GM18867 (cell line): ENCODE measurements around the gene KLF6.

Experiments
- ATAC-seq: cut with Tn5 transposase; IDR thresholded peaks from one replicate; pipeline ENCODE4 v1.9.1; 2021; ENCODE audit warnings: mild to moderate bottlenecking, moderate library complexity; ENCODE audit not compliant: unreplicated experiment

KLF6 gene

GRCh38 chr10:3790272-3790671 is 5.3 kb upstream of the KLF6 start:
- no peak for ATAC-seq

GRCh38 chr10:3789621-3790020 is 4.6 kb upstream of the KLF6 start:
- no peak for ATAC-seq

GRCh38 chr10:3787816-3788215 is 2.8 kb upstream of the KLF6 start:
- ATAC-seq, result no peak

- ATAC-seq, result no peak
Measured at GRCh38 chr10:3787016-3787400, 2.0 kb upstream of the KLF6 start.

GRCh38 chr10:3786295-3787015 is 1.4 kb upstream of the KLF6 start:
- no peak for ATAC-seq

GRCh38 chr10:3785851-3786271 is 852 bp upstream of the KLF6 start:
- no peak for ATAC-seq

- ATAC-seq, result peak; percentile 72
Measured at GRCh38 chr10:3785251-3785850, 342 bp upstream of the KLF6 start.

GRCh38 chr10:3783682-3784432 is 1.2 kb downstream of the KLF6 start:
- ATAC-seq, result no peak

- peak; percentile 19 for ATAC-seq
Measured at GRCh38 chr10:3783316-3783681, 1.7 kb downstream of the KLF6 start.

GRCh38 chr10:3782451-3783315 is 2.3 kb downstream of the KLF6 start:
- ATAC-seq, result peak; percentile 11

- no peak for ATAC-seq
Measured at GRCh38 chr10:3782146-3782450, 2.9 kb downstream of the KLF6 start.

- peak; percentile 17 for ATAC-seq
Measured at GRCh38 chr10:3781468-3782145, 3.4 kb downstream of the KLF6 start.

GRCh38 chr10:3780771-3781467 is 4.1 kb downstream of the KLF6 start:
- no peak for ATAC-seq

- no peak for ATAC-seq
Measured at GRCh38 chr10:3780021-3780770, 4.8 kb downstream of the KLF6 start.

- no peak for ATAC-seq
Measured at GRCh38 chr10:3779158-3779741, 5.8 kb downstream of the KLF6 start.

- ATAC-seq, result no peak
Measured at GRCh38 chr10:3778692-3779157, 6.3 kb downstream of the KLF6 start.

- ATAC-seq, result no peak
Measured at GRCh38 chr10:3777981-3778691, 6.9 kb downstream of the KLF6 start.

GRCh38 chr10:3776796-3777571 is 8.0 kb downstream of the KLF6 start:
- no peak for ATAC-seq
